Measurements from ENCODE around the gene TADA2B. TPM values are rescaled to one million over a fixed set of nuclear protein-coding genes. Genes with fewer than 3 reads are reported as not detected.
"Not testable (repeated sequence)": the region's sequence is repeated elsewhere in the genome, so short reads cannot be mapped to it uniquely, and the experiment has no call there.

The TADA2B gene
- total RNA-seq, 2 donors from 2014 or later, result 17.3 to 17.5 TPM

DNA sequence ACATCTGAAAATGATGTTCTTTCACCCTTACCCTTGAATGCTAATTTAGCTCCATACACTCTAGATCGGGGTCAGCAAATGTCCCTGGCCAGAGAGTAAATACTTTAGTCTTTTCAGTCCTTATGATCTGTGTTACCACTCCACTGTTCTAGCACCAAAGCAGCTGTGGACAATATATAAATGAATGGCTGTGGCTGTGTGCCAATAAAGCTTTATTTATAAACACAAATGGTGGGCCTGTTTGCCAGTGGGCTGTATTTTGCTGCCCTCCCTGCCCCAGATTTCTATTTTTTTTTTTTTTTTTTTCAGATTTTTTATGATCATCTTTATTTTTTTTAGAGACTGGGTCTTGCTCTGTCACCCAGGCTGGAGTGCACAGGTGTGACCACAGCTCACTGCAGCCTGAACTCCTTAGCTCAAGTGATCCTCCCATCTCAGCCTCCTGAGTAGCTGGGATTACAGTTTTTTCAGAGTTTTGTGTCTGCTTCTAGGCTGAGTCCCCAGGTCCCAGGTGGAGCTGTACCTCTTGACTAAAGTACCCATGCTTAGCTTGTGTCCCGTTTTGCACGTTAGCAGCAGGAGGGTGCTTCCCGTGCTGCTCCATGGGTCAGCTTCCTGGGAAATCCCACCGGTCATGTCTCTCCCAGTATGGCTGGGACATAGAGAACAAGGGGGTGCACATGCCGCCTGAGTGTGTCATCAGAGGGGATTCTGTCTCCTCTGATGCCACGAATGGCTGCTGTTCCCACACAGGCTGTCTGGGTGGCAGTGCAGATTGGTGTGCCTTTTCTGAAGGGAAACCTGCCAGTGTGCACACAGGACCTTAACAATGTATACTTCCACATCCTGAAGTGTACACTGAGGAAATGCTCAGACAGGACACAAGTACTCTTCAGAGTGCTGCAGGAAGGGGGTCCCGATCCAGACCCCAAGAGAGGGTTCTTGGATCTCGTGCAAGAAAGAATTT, 40.7 kb downstream of the TADA2B start:
- H3K27me3 Mint-ChIP-seq (ENCODE audit: insufficient read depth), result peaks cover 61% of the 10 kb centered on the region
- Histone ChIP-seq H3K36me3 (ENCODE audit: control insufficient read depth, insufficient read depth, low read length) (no peaks in the 10 kb centered on the region), H3K4me3 (ENCODE audit: low read length) (no peak overlapping the region), H3K27me3 (ENCODE audit: control insufficient read depth, insufficient read depth, low read length, poor library complexity, severe bottlenecking) (peaks cover 19% of the 10 kb centered on the region), H3K9me3 (ENCODE audit: control insufficient read depth, low read length) (peaks cover 23% of the 10 kb centered on the region), H3K27ac (ENCODE audit: low read depth, low read length) (no peak overlapping the region), H3K4me1 (ENCODE audit: control insufficient read depth, insufficient read depth, low read length) (no peaks in the 10 kb centered on the region), H3K9ac (ENCODE audit: extremely low read depth, low read length, poor library complexity, severe bottlenecking) (no peak overlapping the region)
- no peak for DNase-seq
- H3K4me1 Mint-ChIP-seq, result no peaks in the 10 kb centered on the region
- no peak overlapping the region for H3K4me3 Mint-ChIP-seq
- H3K36me3 Mint-ChIP-seq (ENCODE audit: low read depth), result no peaks in the 10 kb centered on the region
- H3K9me3 Mint-ChIP-seq, result peaks cover 26% of the 10 kb centered on the region
- TF ChIP-seq, protein P1, sequence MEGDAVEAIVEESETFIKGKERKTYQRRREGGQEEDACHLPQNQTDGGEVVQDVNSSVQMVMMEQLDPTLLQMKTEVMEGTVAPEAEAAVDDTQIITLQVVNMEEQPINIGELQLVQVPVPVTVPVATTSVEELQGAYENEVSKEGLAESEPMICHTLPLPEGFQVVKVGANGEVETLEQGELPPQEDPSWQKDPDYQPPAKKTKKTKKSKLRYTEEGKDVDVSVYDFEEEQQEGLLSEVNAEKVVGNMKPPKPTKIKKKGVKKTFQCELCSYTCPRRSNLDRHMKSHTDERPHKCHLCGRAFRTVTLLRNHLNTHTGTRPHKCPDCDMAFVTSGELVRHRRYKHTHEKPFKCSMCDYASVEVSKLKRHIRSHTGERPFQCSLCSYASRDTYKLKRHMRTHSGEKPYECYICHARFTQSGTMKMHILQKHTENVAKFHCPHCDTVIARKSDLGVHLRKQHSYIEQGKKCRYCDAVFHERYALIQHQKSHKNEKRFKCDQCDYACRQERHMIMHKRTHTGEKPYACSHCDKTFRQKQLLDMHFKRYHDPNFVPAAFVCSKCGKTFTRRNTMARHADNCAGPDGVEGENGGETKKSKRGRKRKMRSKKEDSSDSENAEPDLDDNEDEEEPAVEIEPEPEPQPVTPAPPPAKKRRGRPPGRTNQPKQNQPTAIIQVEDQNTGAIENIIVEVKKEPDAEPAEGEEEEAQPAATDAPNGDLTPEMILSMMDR (conservative IDR thresholded peaks at IDR 0.05), result no peak
- 76 to 84% methylated on average over 7 to 9 of the region's 9 CpGs for WGBS, 2 experiments (ENCODE audit: insufficient coverage in 1 of 2, insufficient read length in 1 of 2)
- H3K27ac Mint-ChIP-seq, result no peak overlapping the region

DNA sequence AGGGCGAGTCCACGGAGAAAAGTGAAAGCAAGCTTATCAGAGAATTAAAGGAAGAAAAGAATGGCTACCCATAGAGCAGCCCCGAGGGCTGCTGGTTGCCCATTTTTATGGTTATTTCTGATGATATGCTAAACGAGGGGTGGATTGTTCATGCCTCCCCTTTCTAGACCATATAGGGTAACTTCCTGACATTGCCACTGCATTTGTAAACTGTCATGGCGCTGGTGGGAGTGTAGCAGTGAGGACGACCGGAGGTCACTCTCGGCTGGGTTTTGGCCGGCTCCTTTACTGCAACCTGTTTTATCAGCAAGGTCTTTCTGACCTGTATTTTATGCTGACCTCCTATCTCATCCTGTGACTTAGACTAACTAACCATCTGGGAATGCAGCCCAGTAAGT, 41.4 kb downstream of the TADA2B start:
- H3K27ac ChIP-seq (ENCODE audit: low read depth, low read length); DNase-seq; H3K4me3 ChIP-seq (ENCODE audit: low read length); H3K27ac Mint-ChIP-seq; H3K4me1 ChIP-seq (ENCODE audit: control insufficient read depth, insufficient read depth, low read length); H3K36me3 ChIP-seq (ENCODE audit: control insufficient read depth, insufficient read depth, low read length); H3K4me3 Mint-ChIP-seq; H3K4me1 Mint-ChIP-seq; H3K9ac ChIP-seq (ENCODE audit: extremely low read depth, low read length, poor library complexity, severe bottlenecking); H3K36me3 Mint-ChIP-seq (ENCODE audit: low read depth): not testable (repeated sequence)
- Mint-ChIP-seq H3K27me3 (ENCODE audit: insufficient read depth) (peaks cover 63% of the 10 kb centered on the region), H3K9me3 (peaks cover 23% of the 10 kb centered on the region)
- peaks cover 26% of the 10 kb centered on the region for H3K27me3 ChIP-seq (ENCODE audit: control insufficient read depth, insufficient read depth, low read length, poor library complexity, severe bottlenecking)
- peaks cover 23% of the 10 kb centered on the region for H3K9me3 ChIP-seq (ENCODE audit: control insufficient read depth, low read length)
- WGBS, 2 experiments (ENCODE audit: insufficient coverage in 1 of 2, insufficient read length in 1 of 2), result 69 to 71% methylated on average over 9 of the region's 9 CpGs

DNA sequence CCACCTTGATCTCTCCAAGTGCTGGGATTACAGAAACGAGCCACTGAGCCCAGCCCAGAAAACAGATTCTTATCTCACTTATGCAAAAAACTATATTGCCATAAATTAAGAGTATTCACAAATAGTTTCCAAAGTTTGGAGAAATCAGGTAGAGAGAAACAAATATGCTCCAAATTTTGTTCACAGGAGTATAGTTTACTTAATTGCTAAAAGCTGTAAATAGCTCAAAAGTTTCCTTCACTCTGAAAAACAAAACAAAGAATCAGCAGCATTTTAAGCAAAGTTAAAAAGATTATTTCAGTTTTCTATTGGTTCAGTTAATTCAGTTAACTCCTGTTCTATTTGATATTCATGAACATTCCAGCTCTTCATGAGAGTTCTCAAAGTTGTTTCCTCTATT, 43.2 kb downstream of the TADA2B start:
- no peak overlapping the region for H3K9ac ChIP-seq (ENCODE audit: extremely low read depth, low read length, poor library complexity, severe bottlenecking)
- H3K36me3 ChIP-seq (ENCODE audit: control insufficient read depth, insufficient read depth, low read length), result no peaks in the 10 kb centered on the region
- Mint-ChIP-seq H3K27me3 (ENCODE audit: insufficient read depth) (peaks cover 61% of the 10 kb centered on the region), H3K4me3 (no peak overlapping the region), H3K4me1 (no peaks in the 10 kb centered on the region), H3K36me3 (ENCODE audit: low read depth) (no peaks in the 10 kb centered on the region), H3K27ac (no peak overlapping the region), H3K9me3 (peaks cover 16% of the 10 kb centered on the region)
- WGBS, 2 experiments (ENCODE audit: insufficient coverage in 1 of 2, insufficient read length in 1 of 2), result 48% methylated on average over 1 of the region's 1 CpG; no CpG with 5 or more reads in 1 of the 2 experiments
- H3K4me1 ChIP-seq (ENCODE audit: control insufficient read depth, insufficient read depth, low read length), result no peaks in the 10 kb centered on the region
- no peak overlapping the region for H3K4me3 ChIP-seq (ENCODE audit: low read length)
- H3K9me3 ChIP-seq (ENCODE audit: control insufficient read depth, low read length), result peaks cover 23% of the 10 kb centered on the region
- peaks cover 33% of the 10 kb centered on the region for H3K27me3 ChIP-seq (ENCODE audit: control insufficient read depth, insufficient read depth, low read length, poor library complexity, severe bottlenecking)
- H3K27ac ChIP-seq (ENCODE audit: low read depth, low read length), result no peak overlapping the region
- no peak for DNase-seq
- TF ChIP-seq, protein P1 (conservative IDR thresholded peaks at IDR 0.05), result no peak
